HepG2 (cell line): Measurements from ENCODE around the gene MKNK1.

Experiments used
- KLF16 ChIP-seq, 2 experiments: sonication (generic) in 1 of 2; formaldehyde crosslinking in 1 of 2; IDR thresholded peaks; 2 replicates each; pipeline versions ENCODE4 v1.6.1 to v1.8.0; 2016 to 2023; ENCODE audit warnings: missing genetic modification reagents in 2 of 2, missing compliant biosample characterization in 1 of 2
- MXI1 ChIP-seq: IDR thresholded peaks from 3 replicates; pipeline ENCODE4 v1.6.1; 2012; ENCODE audit warnings: low read depth, low read length, inconsistent platforms, borderline replicate concordance
- NFIC ChIP-seq: IDR thresholded peaks from 2 replicates; pipeline ENCODE4 v1.6.1; 2012; ENCODE audit warnings: mild to moderate bottlenecking, low read length, inconsistent platforms
- NR2F1 ChIP-seq, 2 experiments: fragments of 450-650 bp in 1 of 2; formaldehyde crosslinking in 1 of 2; IDR thresholded peaks; 2 replicates each; pipeline versions ENCODE4 v1.5.0 to v1.6.1; 2016 to 2020; ENCODE audit warnings: mild to moderate bottlenecking in 1 of 2, missing compliant biosample characterization in 1 of 2, missing genetic modification reagents in 1 of 2, moderate library complexity in 1 of 2
- POLR2AphosphoS5 ChIP-seq: IDR thresholded peaks from 2 replicates; pipeline ENCODE4 v1.6.1; 2012; ENCODE audit warnings: low read depth, low read length
- ZNF205 ChIP-seq: IDR thresholded peaks from 2 replicates; pipeline ENCODE4 v1.6.1; 2018; ENCODE audit warnings: missing biosample characterization, missing genetic modification reagents
- TF ChIP-seq, protein P1 (sequence below): sonication (generic); formaldehyde crosslinking; IDR thresholded peaks from 2 replicates; pipeline ENCODE4 v1.5.1; 2020; ENCODE audit warnings: mild to moderate bottlenecking, missing genetic modification reagents, moderate library complexity
- TF ChIP-seq, protein P2 (sequence below), 2 experiments: sonication (generic) in 1 of 2; formaldehyde crosslinking in 1 of 2; IDR thresholded peaks; 2 replicates each; pipeline versions ENCODE4 v1.5.1 to v1.6.1; 2011 to 2020; ENCODE audit warnings: borderline replicate concordance in 1 of 2, low read depth in 1 of 2, low read length in 1 of 2, mild to moderate bottlenecking in 1 of 2, missing genetic modification reagents in 1 of 2, moderate library complexity in 1 of 2
- TF ChIP-seq, protein P3 (sequence below): sonication (generic); formaldehyde crosslinking; IDR thresholded peaks from 2 replicates; pipeline ENCODE4 v1.5.0; 2020; ENCODE audit warnings: mild to moderate bottlenecking, missing genetic modification reagents, moderate library complexity
- TF ChIP-seq, protein P4 (sequence below): IDR thresholded peaks from 2 replicates; pipeline ENCODE4 v1.6.1; 2016; ENCODE audit warnings: missing genetic modification reagents, missing compliant biosample characterization
- TF ChIP-seq, protein P5 (sequence below): IDR thresholded peaks from 2 replicates; pipeline ENCODE4 v1.6.1; 2012; ENCODE audit warnings: inconsistent platforms
- TF ChIP-seq, protein P6 (sequence below): sonication (generic); formaldehyde crosslinking; IDR thresholded peaks from 2 replicates; pipeline ENCODE4 v1.5.0; 2020; ENCODE audit warnings: missing genetic modification reagents

DNA sequence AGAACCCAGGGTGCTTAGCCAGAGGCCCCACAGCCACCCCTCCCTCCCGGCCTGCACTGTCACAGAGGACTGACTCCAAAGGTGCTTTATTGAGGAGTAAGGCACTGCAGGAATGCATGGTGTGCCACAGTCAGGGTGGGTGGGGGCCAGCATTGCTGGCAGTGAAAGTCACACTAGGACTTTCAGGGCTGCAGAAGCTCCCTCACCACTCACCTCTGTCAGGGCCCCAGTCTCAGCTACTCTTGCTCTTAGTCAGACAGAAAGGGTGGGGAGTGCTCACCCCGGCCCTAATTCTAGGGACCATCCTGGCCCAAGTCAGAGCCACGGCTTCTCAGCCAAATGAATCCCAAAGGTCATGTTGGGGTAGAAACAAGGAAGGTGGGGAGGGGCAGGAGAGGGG, 72.0 kb downstream of the MKNK1 start:
- TF ChIP-seq ZNF205 (no peak), NFIC (no peak), MXI1 (no peak), KLF16 (CRISPR knock-in tag; IDR thresholded peaks at IDR 0.05) (no peak), POLR2AphosphoS5 (no peak), NR2F1 (CRISPR knock-in tag; IDR thresholded peaks at IDR 0.05) (no peak)
- TF ChIP-seq, protein P1, sequence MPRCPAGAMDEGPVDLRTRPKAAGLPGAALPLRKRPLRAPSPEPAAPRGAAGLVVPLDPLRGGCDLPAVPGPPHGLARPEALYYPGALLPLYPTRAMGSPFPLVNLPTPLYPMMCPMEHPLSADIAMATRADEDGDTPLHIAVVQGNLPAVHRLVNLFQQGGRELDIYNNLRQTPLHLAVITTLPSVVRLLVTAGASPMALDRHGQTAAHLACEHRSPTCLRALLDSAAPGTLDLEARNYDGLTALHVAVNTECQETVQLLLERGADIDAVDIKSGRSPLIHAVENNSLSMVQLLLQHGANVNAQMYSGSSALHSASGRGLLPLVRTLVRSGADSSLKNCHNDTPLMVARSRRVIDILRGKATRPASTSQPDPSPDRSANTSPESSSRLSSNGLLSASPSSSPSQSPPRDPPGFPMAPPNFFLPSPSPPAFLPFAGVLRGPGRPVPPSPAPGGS (CRISPR knock-in tag): no peak
- TF ChIP-seq, protein P2, sequence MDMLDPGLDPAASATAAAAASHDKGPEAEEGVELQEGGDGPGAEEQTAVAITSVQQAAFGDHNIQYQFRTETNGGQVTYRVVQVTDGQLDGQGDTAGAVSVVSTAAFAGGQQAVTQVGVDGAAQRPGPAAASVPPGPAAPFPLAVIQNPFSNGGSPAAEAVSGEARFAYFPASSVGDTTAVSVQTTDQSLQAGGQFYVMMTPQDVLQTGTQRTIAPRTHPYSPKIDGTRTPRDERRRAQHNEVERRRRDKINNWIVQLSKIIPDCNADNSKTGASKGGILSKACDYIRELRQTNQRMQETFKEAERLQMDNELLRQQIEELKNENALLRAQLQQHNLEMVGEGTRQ (IDR thresholded peaks at IDR 0.05; ENCODE audit: low read depth, low read length): no peak
- TF ChIP-seq, protein P2 (CRISPR knock-in tag; IDR thresholded peaks at IDR 0.05; ENCODE audit: borderline replicate concordance): no peak
- TF ChIP-seq, protein P3, sequence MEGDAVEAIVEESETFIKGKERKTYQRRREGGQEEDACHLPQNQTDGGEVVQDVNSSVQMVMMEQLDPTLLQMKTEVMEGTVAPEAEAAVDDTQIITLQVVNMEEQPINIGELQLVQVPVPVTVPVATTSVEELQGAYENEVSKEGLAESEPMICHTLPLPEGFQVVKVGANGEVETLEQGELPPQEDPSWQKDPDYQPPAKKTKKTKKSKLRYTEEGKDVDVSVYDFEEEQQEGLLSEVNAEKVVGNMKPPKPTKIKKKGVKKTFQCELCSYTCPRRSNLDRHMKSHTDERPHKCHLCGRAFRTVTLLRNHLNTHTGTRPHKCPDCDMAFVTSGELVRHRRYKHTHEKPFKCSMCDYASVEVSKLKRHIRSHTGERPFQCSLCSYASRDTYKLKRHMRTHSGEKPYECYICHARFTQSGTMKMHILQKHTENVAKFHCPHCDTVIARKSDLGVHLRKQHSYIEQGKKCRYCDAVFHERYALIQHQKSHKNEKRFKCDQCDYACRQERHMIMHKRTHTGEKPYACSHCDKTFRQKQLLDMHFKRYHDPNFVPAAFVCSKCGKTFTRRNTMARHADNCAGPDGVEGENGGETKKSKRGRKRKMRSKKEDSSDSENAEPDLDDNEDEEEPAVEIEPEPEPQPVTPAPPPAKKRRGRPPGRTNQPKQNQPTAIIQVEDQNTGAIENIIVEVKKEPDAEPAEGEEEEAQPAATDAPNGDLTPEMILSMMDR (CRISPR knock-in tag): no peak
- TF ChIP-seq, protein P4, sequence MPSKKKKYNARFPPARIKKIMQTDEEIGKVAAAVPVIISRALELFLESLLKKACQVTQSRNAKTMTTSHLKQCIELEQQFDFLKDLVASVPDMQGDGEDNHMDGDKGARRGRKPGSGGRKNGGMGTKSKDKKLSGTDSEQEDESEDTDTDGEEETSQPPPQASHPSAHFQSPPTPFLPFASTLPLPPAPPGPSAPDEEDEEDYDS: no peak
- TF ChIP-seq, protein P5, sequence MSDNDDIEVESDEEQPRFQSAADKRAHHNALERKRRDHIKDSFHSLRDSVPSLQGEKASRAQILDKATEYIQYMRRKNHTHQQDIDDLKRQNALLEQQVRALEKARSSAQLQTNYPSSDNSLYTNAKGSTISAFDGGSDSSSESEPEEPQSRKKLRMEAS: no peak
- TF ChIP-seq, protein P6, sequence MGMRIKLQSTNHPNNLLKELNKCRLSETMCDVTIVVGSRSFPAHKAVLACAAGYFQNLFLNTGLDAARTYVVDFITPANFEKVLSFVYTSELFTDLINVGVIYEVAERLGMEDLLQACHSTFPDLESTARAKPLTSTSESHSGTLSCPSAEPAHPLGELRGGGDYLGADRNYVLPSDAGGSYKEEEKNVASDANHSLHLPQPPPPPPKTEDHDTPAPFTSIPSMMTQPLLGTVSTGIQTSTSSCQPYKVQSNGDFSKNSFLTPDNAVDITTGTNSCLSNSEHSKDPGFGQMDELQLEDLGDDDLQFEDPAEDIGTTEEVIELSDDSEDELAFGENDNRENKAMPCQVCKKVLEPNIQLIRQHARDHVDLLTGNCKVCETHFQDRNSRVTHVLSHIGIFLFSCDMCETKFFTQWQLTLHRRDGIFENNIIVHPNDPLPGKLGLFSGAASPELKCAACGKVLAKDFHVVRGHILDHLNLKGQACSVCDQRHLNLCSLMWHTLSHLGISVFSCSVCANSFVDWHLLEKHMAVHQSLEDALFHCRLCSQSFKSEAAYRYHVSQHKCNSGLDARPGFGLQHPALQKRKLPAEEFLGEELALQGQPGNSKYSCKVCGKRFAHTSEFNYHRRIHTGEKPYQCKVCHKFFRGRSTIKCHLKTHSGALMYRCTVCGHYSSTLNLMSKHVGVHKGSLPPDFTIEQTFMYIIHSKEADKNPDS (CRISPR knock-in tag): no peak
